Central memory CD4-positive, alpha-beta T cell (primary cell): ENCODE results near the gene SLC4A9.
"Not testable (repeated sequence)": the region's sequence is repeated elsewhere in the genome, so short reads cannot be mapped to it uniquely, and the experiment has no call there.

Experiments used
- DNase-seq: peaks from one replicate; pipeline ENCODE4 v3.0.0; 2022

Gene SLC4A9

DNA sequence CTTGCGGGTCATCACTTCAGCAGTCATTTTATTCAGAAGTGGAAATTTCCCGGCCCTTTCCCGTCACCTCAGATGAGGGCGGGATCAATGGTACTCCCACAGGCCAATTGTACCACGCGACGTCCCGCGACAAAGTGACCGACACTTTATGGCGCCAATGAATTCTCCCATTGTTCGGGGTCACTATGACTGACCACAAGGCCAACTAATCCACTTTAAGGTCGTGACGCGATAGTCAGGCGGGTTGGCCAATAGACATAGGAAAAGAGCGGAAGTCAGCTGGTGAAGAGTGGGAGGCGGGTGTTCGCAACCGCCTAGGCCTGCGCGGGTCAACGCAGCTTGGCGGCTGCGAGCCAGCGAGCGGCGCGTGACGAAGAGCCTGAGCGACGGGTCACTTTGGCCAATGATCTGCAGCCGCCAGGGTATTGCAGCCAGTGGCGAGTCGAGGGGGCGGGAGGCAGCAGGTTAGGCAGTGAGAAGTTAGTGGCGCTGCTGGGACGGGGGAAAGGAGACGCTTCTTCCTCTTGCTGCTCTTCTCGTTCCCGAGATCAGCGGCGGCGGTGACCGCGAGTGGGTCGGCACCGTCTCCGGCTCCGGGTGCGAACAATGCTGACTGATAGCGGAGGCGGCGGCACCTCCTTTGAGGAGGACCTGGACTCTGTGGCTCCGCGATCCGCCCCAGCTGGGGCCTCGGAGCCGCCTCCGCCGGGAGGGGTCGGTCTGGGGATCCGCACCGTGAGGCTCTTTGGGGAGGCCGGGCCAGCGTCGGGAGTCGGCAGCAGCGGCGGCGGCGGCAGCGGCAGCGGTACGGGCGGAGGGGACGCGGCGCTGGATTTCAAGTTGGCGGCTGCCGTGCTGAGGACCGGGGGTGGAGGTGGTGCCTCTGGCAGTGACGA lies 41.6 kb downstream of the SLC4A9 start, which contains the start of gene ANKHD1:
TSS of gene ANKHD1 (plus strand) at position 472 of the 896 bp plus-strand sequence. CDS start at position 607, 135 bp downstream.
- peak; percentile 99 for DNase-seq

DNA sequence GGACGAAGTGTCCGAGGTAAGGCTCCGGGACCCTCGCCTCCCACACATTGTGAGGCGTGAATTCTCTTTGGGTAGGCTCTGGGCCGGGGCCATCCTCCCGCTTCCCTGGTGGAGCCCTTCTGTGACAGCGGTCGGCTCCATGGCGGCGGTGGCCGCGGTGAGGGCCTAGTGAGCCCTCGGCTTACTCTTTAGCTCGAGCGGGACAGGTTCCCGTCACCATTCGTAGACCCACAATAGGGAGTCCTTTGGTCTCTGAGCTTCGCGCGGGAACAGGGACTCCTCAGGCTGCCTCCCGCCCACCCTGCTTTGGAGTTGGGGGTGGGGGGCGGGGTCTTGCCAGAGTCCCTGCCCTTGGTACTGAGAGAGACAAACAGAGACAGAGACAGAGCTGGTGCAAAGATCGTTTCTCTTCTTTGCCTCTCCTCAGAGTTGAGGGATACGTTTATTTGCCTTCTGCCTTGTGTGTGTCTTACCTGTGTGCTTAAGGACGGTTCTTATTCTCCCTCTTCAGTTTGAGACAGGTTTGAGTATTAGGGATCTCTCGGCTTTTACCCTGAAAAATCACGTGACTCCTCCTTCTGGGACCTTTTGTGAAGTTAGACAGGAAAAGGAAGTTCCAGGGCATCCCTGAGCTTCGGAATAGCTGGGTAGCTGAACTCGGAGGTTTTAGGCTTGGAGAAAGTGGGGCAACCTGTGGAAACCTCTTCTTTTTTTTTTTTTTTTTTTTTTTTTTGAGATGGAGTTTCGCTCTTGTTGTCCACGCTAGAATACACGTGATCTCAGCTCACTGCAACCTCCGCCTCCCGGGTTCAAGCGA lies 42.5 kb downstream of the SLC4A9 start:
- peak; percentile 46 for DNase-seq

DNA sequence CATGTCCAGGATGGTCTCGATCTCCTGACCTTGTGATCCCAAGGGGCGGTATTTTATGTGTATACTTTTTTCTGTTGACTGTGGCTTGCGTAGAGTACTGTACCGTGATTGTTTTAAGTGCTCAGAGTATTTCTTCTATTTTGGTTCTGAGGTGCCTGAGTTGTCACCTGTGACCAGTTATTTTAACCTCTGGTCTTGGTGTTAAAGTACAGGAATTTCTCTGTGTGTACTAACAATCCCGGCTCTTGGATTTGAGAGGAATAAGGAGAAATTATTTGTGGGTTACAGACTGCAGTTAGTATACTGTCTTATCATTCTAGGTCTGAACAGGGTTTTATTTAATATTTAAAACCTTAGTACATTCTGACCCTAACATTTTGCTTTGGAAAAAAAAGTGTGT lies 43.6 kb downstream of the SLC4A9 start:
- no peak for DNase-seq

DNA sequence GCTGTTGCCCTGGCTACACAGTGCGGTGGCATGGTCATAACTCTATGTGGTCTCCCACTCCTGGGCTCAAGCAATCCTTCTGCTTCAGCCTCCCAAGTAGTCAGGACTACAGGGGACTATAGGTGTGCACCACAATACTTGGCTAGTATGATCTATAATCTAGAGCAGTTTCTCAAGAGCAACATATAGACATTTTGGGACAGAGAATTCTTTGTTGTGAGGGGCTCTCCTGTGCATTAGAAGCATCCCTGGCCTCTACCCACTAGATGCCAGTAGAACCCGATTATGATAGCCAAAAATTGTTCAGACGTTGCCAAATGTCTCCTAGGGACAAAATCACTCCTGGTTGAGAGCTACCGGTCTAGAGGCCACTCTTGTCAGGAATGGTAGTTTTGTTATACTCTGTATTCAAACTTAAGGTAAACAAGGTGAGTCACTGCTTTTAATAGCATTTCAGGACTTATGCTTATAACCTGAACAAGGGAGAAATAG lies 48.8 kb downstream of the SLC4A9 start:
- DNase-seq: no peak

DNA sequence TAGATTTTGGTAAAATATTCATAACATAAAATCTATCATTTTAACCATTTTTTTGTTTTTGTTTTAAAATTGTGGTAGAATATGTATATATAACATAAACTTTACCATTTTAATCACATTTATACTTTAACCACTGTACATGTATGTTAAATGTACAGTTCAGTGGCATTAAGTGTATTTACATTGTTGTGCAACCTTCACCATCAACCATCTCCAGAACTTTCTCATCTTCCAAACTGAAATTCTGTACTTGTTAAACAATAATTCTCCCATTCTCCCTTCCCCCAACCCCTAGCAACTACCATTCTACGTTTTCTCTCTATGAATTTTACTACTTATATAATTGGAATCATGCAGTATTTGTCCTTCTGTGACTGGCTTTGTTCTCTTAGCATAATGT lies 53.2 kb downstream of the SLC4A9 start:
- DNase-seq: no peak

DNA sequence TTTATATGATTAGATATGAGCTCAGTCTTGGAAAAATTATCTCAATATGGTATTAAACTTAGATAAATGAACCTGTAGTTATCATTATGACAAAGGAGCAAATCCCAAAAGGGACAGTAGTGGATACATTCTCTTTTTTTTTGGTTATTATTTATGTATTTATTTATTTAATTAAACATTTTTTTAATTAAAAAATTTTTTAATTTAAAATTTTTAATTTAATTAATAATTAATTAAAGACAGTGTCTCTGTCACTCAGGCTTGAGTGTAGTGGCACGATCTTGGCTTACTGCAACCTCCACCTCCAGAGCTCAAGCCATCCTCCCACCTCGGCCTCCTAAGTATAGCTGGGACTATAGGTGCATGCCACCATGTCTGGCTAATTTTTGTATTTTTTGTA lies 57.2 kb downstream of the SLC4A9 start:
- no peak for DNase-seq

DNA sequence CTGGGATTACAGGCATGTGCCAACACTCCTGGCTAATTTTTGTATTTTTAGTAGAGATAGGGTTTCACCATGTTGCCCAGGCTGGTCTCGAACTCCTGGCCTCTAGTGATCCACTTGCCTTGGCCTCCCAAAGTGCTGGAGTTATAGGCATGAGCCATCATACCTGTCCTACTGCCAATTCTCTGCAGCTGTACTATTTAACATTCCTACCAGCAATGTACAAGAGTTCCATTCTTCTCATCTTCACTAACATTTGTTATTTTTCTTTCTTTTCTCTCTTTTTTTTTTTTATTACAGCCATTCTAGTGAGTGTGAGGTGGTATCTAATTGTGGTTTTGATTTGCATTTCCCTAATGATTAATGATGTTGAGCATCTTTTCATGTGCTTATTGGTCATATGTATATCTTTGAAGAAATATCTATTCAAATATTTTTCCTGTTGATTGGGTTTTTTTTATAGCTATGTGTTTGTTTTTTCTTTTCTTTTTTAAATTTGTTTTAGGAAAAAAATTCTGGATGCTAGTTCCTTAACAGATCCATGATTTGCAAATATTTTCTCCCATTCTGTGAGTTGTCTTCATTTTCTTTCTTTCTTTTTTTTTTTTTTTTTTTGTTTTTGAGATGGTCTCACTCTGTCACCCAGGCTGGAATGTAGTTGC lies 59.0 kb downstream of the SLC4A9 start:
- DNase-seq: no peak

DNA sequence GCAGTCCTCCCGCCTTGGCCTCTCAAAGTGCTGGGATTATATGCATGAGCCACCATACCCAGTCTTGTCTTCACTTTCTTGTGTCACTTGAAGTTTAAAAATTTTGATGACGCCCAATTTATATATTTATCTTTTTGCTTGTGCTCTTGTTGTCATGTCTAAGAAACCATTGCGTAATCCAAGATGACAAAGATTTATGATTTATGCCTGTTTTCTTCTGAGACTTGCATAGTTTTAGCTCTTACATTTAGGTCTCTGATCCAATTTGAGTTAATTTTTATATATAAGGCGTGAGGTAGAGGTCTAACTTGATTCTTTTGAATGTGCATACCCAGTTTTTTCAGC lies 60.2 kb downstream of the SLC4A9 start:
- DNase-seq: no peak

DNA sequence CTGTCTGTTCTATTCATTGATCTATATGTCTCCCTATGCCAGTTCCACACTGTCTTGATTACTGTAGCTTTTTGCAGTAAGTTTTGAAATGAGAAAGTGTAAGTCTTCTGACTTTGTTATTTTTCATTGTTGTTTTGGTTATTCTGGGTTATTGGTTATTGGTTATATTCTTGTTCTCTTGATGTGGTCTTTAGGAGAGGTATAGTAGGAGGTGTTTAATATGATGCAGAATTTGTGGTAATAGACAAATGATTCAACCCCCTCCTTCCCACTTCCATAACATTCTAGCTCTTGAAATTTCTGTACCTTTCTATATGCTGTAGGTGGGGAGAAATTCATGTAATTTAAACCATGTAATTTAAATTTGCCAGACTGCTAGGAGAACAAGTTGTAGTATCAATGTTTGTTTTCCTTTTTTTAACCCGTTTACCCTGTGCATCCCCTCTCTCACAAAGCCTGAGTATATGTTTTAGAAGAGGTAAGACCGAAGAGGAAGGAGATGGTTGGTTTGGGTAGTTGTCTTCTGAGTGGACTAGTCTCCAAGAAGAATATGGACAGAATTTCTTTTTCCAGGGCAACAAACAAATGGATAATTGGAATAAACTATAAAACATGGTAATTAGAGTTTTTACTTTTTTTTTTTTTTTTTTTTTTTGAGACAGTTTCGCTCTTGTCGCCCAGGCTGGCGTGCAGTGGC lies 60.8 kb downstream of the SLC4A9 start:
- no peak for DNase-seq

DNA sequence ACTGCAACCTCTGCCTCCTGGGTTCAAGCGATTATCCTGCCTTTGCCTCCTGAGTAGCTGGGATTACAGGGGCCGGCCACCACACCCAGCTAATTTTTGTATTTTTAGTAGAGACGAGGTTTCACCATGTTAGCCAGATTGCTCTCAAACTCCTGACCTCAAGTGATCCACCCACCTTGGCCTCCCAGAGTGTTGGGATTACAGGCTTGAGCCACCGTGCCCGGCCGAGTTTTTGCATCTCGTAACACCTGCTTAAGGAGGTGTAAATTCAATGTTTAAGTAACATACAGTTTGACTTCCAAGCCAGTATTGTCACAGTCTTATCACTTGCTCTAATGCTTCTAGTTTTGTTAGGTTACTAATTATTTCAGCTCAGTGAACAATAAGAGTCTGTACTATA lies 61.4 kb downstream of the SLC4A9 start:
- not testable (repeated sequence) for DNase-seq

DNA sequence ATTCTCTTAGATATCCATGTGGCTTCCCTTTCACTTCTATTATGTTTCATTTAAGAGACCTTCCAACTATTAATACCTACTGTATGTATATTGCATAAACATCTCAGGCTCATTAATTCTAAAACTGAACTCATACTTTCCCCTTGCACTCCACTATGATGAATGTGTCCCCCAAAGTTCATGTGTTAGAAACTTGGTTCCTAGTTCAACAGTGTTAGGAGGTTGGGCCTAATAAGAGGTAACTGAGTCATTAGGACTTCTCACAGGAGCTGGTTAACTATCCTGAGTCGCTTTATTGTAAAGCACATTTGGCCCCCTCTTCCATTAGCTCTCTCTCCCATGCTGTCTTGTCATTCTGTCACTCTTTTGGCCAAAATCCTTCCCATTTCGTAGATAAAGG lies 63.6 kb downstream of the SLC4A9 start:
- DNase-seq: no peak

DNA sequence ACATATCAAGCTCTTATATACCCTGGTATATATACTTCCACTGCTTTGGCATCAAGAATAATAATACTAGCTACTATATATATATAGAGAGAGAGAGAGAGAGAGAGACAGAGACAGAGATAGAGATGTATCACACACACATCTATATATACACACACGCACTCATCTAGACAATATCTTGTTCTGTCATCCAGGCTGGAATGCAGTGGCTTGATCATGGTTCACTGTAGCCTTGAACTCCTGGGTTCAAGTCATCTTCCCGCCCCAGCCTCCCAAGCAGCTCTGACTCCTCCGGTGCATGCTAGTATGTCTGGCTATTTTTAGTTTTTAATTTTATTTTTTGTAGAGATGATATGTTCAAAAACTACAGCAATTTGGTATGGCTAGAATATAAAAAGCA lies 64.1 kb downstream of the SLC4A9 start:
- no peak for DNase-seq
